ENCODE results near the gene CFAP52.
A peak's percentile ranks its signal among the peaks of the same experiment; 100 is the strongest.

DNA sequence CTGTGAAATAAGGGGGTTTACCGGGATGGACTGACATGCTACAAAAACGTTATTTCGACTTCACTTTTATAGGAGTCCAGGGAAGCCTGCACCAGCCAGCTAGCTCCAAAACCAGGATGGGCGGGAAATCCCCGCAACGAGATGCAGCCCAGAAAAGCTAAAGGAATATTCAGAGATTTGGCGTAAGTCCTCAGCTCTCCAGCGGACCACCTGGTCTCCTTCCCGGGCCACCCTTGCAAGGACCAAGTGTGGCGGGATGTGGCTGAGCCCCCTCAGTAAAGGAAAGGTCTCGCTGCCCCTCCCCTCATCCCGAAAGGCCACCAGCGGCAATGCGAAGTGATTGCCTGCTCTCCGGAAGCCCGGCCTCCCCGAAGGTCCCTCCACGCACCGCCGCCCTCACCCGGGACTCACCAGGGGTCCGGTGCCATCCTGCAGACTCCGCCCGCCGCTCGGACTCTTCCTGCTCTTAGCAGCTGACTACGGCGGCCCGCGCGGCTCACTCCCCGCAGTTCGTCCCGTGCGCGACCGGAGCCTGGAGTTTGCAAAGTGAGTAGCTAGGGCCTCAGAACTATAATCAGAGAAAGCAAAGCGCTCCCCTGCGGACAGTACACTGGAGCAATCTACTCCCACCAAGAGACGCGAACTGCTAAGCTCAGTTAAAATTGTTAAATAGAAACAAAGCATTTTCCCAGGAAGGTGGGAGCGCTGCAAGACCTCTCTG, 901 bp upstream of the CFAP52 start, which contains the start of gene STX8:
- TF ChIP-seq, protein P1, sequence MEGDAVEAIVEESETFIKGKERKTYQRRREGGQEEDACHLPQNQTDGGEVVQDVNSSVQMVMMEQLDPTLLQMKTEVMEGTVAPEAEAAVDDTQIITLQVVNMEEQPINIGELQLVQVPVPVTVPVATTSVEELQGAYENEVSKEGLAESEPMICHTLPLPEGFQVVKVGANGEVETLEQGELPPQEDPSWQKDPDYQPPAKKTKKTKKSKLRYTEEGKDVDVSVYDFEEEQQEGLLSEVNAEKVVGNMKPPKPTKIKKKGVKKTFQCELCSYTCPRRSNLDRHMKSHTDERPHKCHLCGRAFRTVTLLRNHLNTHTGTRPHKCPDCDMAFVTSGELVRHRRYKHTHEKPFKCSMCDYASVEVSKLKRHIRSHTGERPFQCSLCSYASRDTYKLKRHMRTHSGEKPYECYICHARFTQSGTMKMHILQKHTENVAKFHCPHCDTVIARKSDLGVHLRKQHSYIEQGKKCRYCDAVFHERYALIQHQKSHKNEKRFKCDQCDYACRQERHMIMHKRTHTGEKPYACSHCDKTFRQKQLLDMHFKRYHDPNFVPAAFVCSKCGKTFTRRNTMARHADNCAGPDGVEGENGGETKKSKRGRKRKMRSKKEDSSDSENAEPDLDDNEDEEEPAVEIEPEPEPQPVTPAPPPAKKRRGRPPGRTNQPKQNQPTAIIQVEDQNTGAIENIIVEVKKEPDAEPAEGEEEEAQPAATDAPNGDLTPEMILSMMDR (IDR thresholded peaks at IDR 0.05): no peak
- TF ChIP-seq POLR2A (IDR thresholded peaks at IDR 0.05): peak in 1 of 2 donors; percentile 63
